ENCODE results near the gene MAP2K6.

DNA sequence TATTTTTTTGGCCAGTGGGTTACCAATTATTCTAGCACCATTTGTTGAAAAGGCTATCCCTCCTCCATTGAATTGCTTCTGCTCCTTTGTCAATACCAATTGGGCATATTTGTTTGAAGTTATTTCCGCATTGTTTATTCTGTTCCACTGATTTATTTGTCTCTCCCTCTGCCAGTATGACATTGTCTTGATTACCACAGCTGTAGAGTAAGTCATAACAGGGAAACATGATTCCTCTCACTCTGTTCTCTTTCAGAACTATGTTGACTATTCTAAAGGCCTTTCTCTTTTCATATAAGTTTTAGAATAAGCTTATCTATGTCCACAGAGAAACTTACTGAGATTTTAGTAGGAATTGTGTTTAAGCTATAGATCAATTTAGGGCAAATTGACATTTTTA is 94.3 kb downstream of the MAP2K6 start:
- TF ChIP-seq, protein P1, sequence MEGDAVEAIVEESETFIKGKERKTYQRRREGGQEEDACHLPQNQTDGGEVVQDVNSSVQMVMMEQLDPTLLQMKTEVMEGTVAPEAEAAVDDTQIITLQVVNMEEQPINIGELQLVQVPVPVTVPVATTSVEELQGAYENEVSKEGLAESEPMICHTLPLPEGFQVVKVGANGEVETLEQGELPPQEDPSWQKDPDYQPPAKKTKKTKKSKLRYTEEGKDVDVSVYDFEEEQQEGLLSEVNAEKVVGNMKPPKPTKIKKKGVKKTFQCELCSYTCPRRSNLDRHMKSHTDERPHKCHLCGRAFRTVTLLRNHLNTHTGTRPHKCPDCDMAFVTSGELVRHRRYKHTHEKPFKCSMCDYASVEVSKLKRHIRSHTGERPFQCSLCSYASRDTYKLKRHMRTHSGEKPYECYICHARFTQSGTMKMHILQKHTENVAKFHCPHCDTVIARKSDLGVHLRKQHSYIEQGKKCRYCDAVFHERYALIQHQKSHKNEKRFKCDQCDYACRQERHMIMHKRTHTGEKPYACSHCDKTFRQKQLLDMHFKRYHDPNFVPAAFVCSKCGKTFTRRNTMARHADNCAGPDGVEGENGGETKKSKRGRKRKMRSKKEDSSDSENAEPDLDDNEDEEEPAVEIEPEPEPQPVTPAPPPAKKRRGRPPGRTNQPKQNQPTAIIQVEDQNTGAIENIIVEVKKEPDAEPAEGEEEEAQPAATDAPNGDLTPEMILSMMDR (IDR thresholded peaks at IDR 0.05; ENCODE audit: borderline replicate concordance, extremely low read depth, low read length, poor library complexity, severe bottlenecking): no peak
- TF ChIP-seq EZH2 (IDR thresholded peaks at IDR 0.05; ENCODE audit: borderline replicate concordance, low read depth, low read length, severe bottlenecking): no peak
